ENCODE results near the gene ACTL9. TPM values are rescaled to one million over a fixed set of nuclear protein-coding genes. Genes with fewer than 3 reads are reported as not detected.

ACTL9 gene
- total RNA-seq, 2 experiments from 2014 or later = not detected

GRCh38 chr19:8680676-8681344 is 17.8 kb downstream of the ACTL9 start:
- Histone ChIP-seq H3K9me3 (ENCODE audit: control insufficient read depth in 1 of 2, insufficient read depth in 1 of 2, low read length in 2 of 2) (peaks cover 0 to 9% of the 10 kb centered on the region in 2 experiments), H3K36me3 (ENCODE audit: insufficient read depth, low read length) (no peaks in the 10 kb centered on the region), H3K27ac (ENCODE audit: low read depth in 1 of 2, low read length in 2 of 2) (no peak overlapping the region), H3K27me3 (ENCODE audit: control insufficient read depth in 1 of 2, insufficient read depth in 2 of 2, low read length in 2 of 2) (no peaks in the 10 kb centered on the region), H3K4me3 (ENCODE audit: low read length) (no peak overlapping the region), H3K4me1 (ENCODE audit: insufficient read depth, low read length) (no peaks in the 10 kb centered on the region)
- DNase-seq (no peak), ATAC-seq (ENCODE audit: poor library complexity) (no peak)
- POLR2A ChIA-PET = no interaction called here
- intact Hi-C loops (cut with DNase I, micrococcal nuclease) = no loop called here
- Mint-ChIP-seq H3K4me1 (ENCODE audit: low read depth) (peaks cover 5% of the 10 kb centered on the region), H3K9me3 (no peaks in the 10 kb centered on the region), H3K36me3 (ENCODE audit: low read depth) (no peaks in the 10 kb centered on the region), H3K27ac (no peak overlapping the region), H3K27me3 (no peaks in the 10 kb centered on the region), H3K4me3 (no peak overlapping the region)
- CTCF ChIA-PET = no interaction called here
- TF ChIP-seq CTCF (IDR thresholded peaks at IDR 0.05) = no peak

- TF ChIP-seq CTCF (IDR thresholded peaks at IDR 0.05) = no peak
- Mint-ChIP-seq H3K9me3 (no peaks in the 10 kb centered on the region), H3K36me3 (ENCODE audit: low read depth) (no peaks in the 10 kb centered on the region), H3K4me3 (no peak overlapping the region), H3K4me1 (ENCODE audit: low read depth) (peaks cover 14% of the 10 kb centered on the region), H3K27me3 (no peaks in the 10 kb centered on the region), H3K27ac (no peak overlapping the region)
- Histone ChIP-seq H3K27me3 (ENCODE audit: control insufficient read depth in 1 of 2, insufficient read depth in 2 of 2, low read length in 2 of 2) (no peaks in the 10 kb centered on the region), H3K4me3 (ENCODE audit: low read length) (no peak overlapping the region), H3K4me1 (ENCODE audit: insufficient read depth, low read length) (peaks cover 3% of the 10 kb centered on the region), H3K36me3 (ENCODE audit: insufficient read depth, low read length) (no peaks in the 10 kb centered on the region), H3K9me3 (ENCODE audit: control insufficient read depth in 1 of 2, insufficient read depth in 1 of 2, low read length in 2 of 2) (peaks cover 0 to 9% of the 10 kb centered on the region in 2 experiments), H3K27ac (ENCODE audit: low read depth in 1 of 2, low read length in 2 of 2) (no peak overlapping the region)
- ATAC-seq (ENCODE audit: poor library complexity) = no peak
- no peak for DNase-seq
- CTCF ChIA-PET = no interaction called here
- POLR2A ChIA-PET = no interaction called here
- intact Hi-C loops (cut with DNase I, micrococcal nuclease) = no loop called here
Measured at GRCh38 chr19:8678244-8678807, 20.3 kb downstream of the ACTL9 start.

- no peak overlapping the region for H3K4me3 ChIP-seq (ENCODE audit: low read length)
- H3K27ac Mint-ChIP-seq = no peak overlapping the region
- H3K4me1 ChIP-seq (ENCODE audit: insufficient read depth, low read length) = peaks cover 20% of the 10 kb centered on the region
- ATAC-seq (ENCODE audit: poor library complexity) (no peak), DNase-seq (no peak)
- no peaks in the 10 kb centered on the region for H3K36me3 ChIP-seq (ENCODE audit: insufficient read depth, low read length)
- H3K4me3 Mint-ChIP-seq = no peak overlapping the region
- no peaks in the 10 kb centered on the region for H3K9me3 Mint-ChIP-seq
- TF ChIP-seq CTCF (IDR thresholded peaks at IDR 0.05) = no peak
- POLR2A ChIA-PET = no interaction called here
- H3K9me3 ChIP-seq (ENCODE audit: control insufficient read depth in 1 of 2, insufficient read depth in 1 of 2, low read length in 2 of 2) = peaks cover 0 to 9% of the 10 kb centered on the region in 2 experiments
- H3K27me3 Mint-ChIP-seq = no peaks in the 10 kb centered on the region
- H3K4me1 Mint-ChIP-seq (ENCODE audit: low read depth) = peaks cover 19% of the 10 kb centered on the region
- no peaks in the 10 kb centered on the region for H3K27me3 ChIP-seq (ENCODE audit: control insufficient read depth in 1 of 2, insufficient read depth in 2 of 2, low read length in 2 of 2)
- CTCF ChIA-PET = no interaction called here
- intact Hi-C loops (cut with DNase I, micrococcal nuclease) = no loop called here
- H3K27ac ChIP-seq (ENCODE audit: low read depth in 1 of 2, low read length in 2 of 2) = no peak overlapping the region
- no peaks in the 10 kb centered on the region for H3K36me3 Mint-ChIP-seq (ENCODE audit: low read depth)
Measured at GRCh38 chr19:8675066-8675465, 23.5 kb downstream of the ACTL9 start.
